H1 (cell line): ENCODE results near the gene MRPL43. TPM values are rescaled to one million over a fixed set of nuclear protein-coding genes. Genes with fewer than 3 reads are reported as not detected.

Source experiments
- CBX5 ChIP-seq: fragments of 300-800, 300-1000 bp; sonication (generic); IDR thresholded peaks from 2 replicates; pipeline ENCODE4 v1.7.1; 2016; ENCODE audit warnings: antibody characterized with exemption, low read length, low read depth
- GABPA ChIP-seq: IDR thresholded peaks from 2 replicates; pipeline ENCODE4 v1.6.1; 2011; ENCODE audit warnings: mild to moderate bottlenecking, low read length, moderate library complexity, borderline replicate concordance; ENCODE audit not compliant: insufficient read depth
- KDM1A ChIP-seq: fragments of 200-600, 300-600 bp; sonication (generic); IDR thresholded peaks from 2 replicates; pipeline ENCODE4 v1.7.1; 2016; ENCODE audit warnings: mild to moderate bottlenecking, low read length, borderline replicate concordance
- KDM4A ChIP-seq: IDR thresholded peaks from one replicate; pipeline ENCODE4 v1.7.1; 2012; ENCODE audit warnings: low read depth, mild to moderate bottlenecking, moderate library complexity, low read length, inconsistent platforms; ENCODE audit not compliant: severe bottlenecking
- KDM5A ChIP-seq: fragments of 200-600 bp; IDR thresholded peaks from 2 replicates; pipeline ENCODE4 v1.7.1; 2012; ENCODE audit warnings: mild to moderate bottlenecking, low read length, inconsistent platforms, mixed read lengths
- PHF8 ChIP-seq: fragments of 200-600 bp; sonication (generic); conservative IDR thresholded peaks from 2 replicates; pipeline ENCODE4 v1.7.1; 2012; ENCODE audit warnings: low read depth, mild to moderate bottlenecking, inconsistent platforms, low read length, moderate library complexity
- POLR2AphosphoS5 ChIP-seq: IDR thresholded peaks from 2 replicates; pipeline ENCODE4 v1.6.1; 2011; ENCODE audit warnings: low read depth, low read length
- RAD21 ChIP-seq, 2 experiments: IDR thresholded peaks in 1 of 2; conservative IDR thresholded peaks in 1 of 2; 2 replicates each; pipeline ENCODE4 v1.6.1; 2011; ENCODE audit warnings: low read depth in 2 of 2, low read length in 2 of 2, improper control_type of control experiment in 1 of 2, inconsistent platforms in 1 of 2, mild to moderate bottlenecking in 1 of 2, moderate library complexity in 1 of 2
- RXRA ChIP-seq: IDR thresholded peaks from 2 replicates; pipeline ENCODE4 v1.6.1; 2011; ENCODE audit warnings: low read depth, mild to moderate bottlenecking, low read length, moderate library complexity; ENCODE audit not compliant: insufficient read depth
- SAP30 ChIP-seq: fragments of 300-600 bp; sonication (generic); IDR thresholded peaks from 2 replicates; pipeline ENCODE4 v1.7.1; 2012; ENCODE audit warnings: low read length, moderate library complexity, mild to moderate bottlenecking, inconsistent platforms; ENCODE audit not compliant: insufficient read depth, insufficient replicate concordance
- SIX5 ChIP-seq: IDR thresholded peaks from 2 replicates; pipeline ENCODE4 v1.6.1; 2011; ENCODE audit warnings: mild to moderate bottlenecking, low read depth, low read length
- SP2 ChIP-seq: IDR thresholded peaks from 2 replicates; pipeline ENCODE4 v1.6.1; 2012; ENCODE audit warnings: mild to moderate bottlenecking, low read length, inconsistent platforms
- TAF1 ChIP-seq: IDR thresholded peaks from 2 replicates; pipeline ENCODE4 v1.6.1; 2011; ENCODE audit warnings: mild to moderate bottlenecking, low read depth, low read length
- TCF12 ChIP-seq: IDR thresholded peaks from 2 replicates; pipeline ENCODE4 v1.6.1; 2011; ENCODE audit warnings: low read depth, mild to moderate bottlenecking, low read length
- polyA plus RNA-seq, 7 experiments: library from polyadenylated mRNA; depleted of rRNA in 3 of 7; stranded (reverse) in 5 of 7; unstranded in 2 of 7; fragments of >200 nt in 5 of 7; fragments of 200-250 nt in 2 of 7; gene quantifications; 1 replicate in 5 of 7; 2 replicates in 1 of 7; 4 replicates in 1 of 7; pipeline versions ENCODE4 v1.2.1 to v1.2.3, GENCODE V29; 2011 to 2013; ENCODE audit warnings: missing spikeins in 2 of 7, mixed read lengths in 2 of 7
- total RNA-seq: library from RNA; stranded (reverse); fragmentation: NEBNext Ultra II Directional; extraction: Animal tissue kit (Norgen Biotek cat#: 25700); gene quantifications from 2 replicates; pipeline ENCODE4 v1.2.1, GENCODE V29; 2021
- TF ChIP-seq, protein P1 (sequence below): IDR thresholded peaks from 2 replicates; pipeline ENCODE4 v1.6.1; 2012; ENCODE audit warnings: inconsistent platforms
- TF ChIP-seq, protein P2 (sequence below), 3 experiments: IDR thresholded peaks; 1 replicate in 2 of 3; 2 replicates in 1 of 3; pipeline versions ENCODE4 v1.5.1 to v1.6.1; 2011; ENCODE audit warnings: low read length in 3 of 3, mild to moderate bottlenecking in 3 of 3, inconsistent platforms in 2 of 3, low read depth in 1 of 3, moderate library complexity in 1 of 3; ENCODE audit not compliant: insufficient read depth in 1 of 3; ENCODE audit errors: control extremely low read depth in 1 of 3
- TF ChIP-seq, protein P3 (sequence below): IDR thresholded peaks from 2 replicates; pipeline ENCODE4 v1.6.1; 2011; ENCODE audit warnings: low read depth, mild to moderate bottlenecking, low read length; ENCODE audit not compliant: insufficient read depth
- TF ChIP-seq, protein P4 (sequence below): IDR thresholded peaks from 2 replicates; pipeline ENCODE4 v1.6.1; 2012; ENCODE audit warnings: low read length, inconsistent platforms

Gene MRPL43
- total and polyA plus RNA-seq, 2 of the 8 experiments (the other 6 are each of a cell fraction or from before 2014, with no cell fraction given): 74.1 to 149 TPM

DNA sequence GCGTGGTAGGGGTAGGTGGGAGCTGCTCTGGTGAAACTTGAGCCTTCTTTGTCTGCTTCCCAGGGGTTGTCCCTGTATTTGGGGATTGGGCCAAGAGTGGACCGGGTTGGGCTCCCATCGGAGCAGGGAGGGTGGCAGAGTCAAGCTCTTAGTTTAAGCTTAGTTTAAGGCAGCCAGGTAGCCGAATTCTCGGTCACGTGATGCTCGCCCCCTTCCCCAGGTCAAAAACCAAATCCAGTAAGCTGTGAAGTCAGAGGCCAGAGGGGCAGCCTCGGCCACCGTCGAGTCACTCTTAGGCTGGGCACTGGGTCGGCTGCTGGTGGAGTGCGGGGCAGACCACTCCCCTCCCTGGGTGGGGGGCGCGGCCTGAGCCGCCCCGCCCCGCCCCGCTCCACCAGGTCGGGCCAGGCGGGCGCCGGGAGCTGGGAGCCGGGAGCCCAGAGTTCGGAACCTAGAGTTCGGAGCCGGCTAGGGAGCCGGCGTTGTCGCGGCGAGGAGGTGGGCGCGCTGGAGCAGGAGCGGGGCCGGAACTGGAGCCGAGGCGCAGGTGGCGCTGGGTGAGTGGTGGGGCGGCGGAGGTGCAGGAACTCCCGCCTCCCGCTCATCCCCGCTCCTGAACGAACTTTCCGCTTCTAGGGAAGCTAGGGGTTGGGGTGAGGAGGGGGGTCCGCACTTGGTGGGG is 9.5 kb upstream of the MRPL43 start (continued):
- peak; percentile 32 for TF ChIP-seq PHF8
- TF ChIP-seq KDM4A: peak; percentile 72
- TF ChIP-seq GABPA: no peak
- TF ChIP-seq POLR2AphosphoS5: peak; percentile 48; the same call in 1 of the 2 replicates
- no peak for TF ChIP-seq CBX5
- no peak for TF ChIP-seq RAD21 (IDR thresholded peaks at IDR 0.05 in 1 of 2, conservative IDR thresholded peaks at IDR 0.05 in 1 of 2; ENCODE audit: low read depth in 2 of 2, low read length in 2 of 2)
- TF ChIP-seq SIX5: no peak
- TF ChIP-seq, protein P1, sequence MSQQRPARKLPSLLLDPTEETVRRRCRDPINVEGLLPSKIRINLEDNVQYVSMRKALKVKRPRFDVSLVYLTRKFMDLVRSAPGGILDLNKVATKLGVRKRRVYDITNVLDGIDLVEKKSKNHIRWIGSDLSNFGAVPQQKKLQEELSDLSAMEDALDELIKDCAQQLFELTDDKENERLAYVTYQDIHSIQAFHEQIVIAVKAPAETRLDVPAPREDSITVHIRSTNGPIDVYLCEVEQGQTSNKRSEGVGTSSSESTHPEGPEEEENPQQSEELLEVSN: no peak
- TF ChIP-seq TCF12: no peak
- peak; percentile 68 for TF ChIP-seq TAF1
- no peak for TF ChIP-seq SP2
- no peak for TF ChIP-seq SAP30
- TF ChIP-seq RXRA: no peak
- TF ChIP-seq KDM1A: no peak
- TF ChIP-seq, protein P2, sequence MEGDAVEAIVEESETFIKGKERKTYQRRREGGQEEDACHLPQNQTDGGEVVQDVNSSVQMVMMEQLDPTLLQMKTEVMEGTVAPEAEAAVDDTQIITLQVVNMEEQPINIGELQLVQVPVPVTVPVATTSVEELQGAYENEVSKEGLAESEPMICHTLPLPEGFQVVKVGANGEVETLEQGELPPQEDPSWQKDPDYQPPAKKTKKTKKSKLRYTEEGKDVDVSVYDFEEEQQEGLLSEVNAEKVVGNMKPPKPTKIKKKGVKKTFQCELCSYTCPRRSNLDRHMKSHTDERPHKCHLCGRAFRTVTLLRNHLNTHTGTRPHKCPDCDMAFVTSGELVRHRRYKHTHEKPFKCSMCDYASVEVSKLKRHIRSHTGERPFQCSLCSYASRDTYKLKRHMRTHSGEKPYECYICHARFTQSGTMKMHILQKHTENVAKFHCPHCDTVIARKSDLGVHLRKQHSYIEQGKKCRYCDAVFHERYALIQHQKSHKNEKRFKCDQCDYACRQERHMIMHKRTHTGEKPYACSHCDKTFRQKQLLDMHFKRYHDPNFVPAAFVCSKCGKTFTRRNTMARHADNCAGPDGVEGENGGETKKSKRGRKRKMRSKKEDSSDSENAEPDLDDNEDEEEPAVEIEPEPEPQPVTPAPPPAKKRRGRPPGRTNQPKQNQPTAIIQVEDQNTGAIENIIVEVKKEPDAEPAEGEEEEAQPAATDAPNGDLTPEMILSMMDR (IDR thresholded peaks at IDR 0.05; ENCODE audit: control extremely low read depth in 1 of 3, insufficient read depth in 1 of 3, low read depth in 1 of 3, low read length in 3 of 3): no peak
- TF ChIP-seq KDM5A: no peak
- TF ChIP-seq, protein P3, sequence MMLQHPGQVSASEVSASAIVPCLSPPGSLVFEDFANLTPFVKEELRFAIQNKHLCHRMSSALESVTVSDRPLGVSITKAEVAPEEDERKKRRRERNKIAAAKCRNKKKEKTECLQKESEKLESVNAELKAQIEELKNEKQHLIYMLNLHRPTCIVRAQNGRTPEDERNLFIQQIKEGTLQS: peak; percentile 51
- TF ChIP-seq, protein P4, sequence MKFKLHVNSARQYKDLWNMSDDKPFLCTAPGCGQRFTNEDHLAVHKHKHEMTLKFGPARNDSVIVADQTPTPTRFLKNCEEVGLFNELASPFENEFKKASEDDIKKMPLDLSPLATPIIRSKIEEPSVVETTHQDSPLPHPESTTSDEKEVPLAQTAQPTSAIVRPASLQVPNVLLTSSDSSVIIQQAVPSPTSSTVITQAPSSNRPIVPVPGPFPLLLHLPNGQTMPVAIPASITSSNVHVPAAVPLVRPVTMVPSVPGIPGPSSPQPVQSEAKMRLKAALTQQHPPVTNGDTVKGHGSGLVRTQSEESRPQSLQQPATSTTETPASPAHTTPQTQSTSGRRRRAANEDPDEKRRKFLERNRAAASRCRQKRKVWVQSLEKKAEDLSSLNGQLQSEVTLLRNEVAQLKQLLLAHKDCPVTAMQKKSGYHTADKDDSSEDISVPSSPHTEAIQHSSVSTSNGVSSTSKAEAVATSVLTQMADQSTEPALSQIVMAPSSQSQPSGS: no peak
